ENCODE data around the gene OTUD3.

OTUD3 gene

GRCh38 chr1:19946331-19946751 lies 64.1 kb downstream of the OTUD3 start:
- no peak overlapping the region for H3K4me3 ChIP-seq (ENCODE audit: low read depth, low read length)

- H3K4me3 ChIP-seq (ENCODE audit: low read depth, low read length) = no peak overlapping the region
Observed at GRCh38 chr1:19946971-19947370, 64.8 kb downstream of the OTUD3 start.

GRCh38 chr1:19949016-19949415 lies 66.8 kb downstream of the OTUD3 start:
- no peak overlapping the region for H3K4me3 ChIP-seq (ENCODE audit: low read depth, low read length)

GRCh38 chr1:19954059-19954458 lies 71.9 kb downstream of the OTUD3 start:
- H3K4me3 ChIP-seq (ENCODE audit: low read depth, low read length) = no peak overlapping the region

DNA sequence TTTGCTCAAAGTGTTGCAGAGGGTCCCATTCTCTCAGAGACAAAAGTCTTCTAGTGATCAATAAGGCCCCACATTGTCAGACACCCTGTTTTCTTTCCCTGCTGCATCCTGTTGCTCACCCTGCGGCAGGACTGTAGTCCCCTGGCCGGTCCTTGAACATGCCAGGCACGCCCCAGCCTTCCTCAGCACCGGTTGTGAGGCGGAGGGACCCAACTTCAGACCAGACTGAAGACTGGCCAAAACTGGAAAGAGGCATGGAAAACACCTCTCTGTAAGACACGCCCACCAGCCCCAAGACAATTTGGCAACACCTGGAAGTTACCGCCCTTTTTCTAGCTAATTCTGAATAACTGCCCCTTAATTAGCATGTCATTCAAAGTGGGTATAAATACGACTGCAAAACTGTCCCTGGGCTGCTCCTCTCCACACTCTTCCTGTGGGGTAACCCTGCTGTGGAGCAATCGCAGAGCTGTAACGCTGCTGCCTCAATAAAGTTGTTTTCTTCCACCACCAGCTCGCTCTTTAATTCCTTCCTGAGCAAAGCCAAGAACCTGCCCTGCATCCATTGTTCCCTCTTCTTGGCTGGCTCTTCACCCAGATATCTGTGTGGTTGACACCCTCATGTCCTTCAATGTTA lies 73.5 kb downstream of the OTUD3 start:
- no peak overlapping the region for H3K4me3 ChIP-seq (ENCODE audit: low read depth, low read length)

DNA sequence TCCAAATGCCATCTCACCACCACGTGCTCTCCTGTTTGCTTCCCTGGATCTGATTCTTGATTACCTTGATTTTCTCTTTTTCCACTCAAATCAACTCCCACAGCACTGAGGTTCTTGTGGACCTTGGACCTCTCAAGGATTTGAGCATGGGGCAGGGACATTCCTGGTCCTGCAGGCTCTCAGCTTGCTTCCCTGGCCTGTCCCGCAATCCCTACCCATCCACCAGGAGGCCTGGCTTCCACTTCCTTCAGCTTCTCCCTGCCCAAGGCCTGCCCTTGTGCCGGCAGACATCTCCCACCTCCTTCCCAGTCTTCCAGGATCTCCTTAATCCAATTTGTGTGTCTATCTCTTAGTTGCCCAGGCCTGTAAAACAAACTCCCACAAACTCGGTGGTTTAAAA lies 75.6 kb downstream of the OTUD3 start:
- H3K4me3 ChIP-seq (ENCODE audit: low read depth, low read length) = no peak overlapping the region

- no peak overlapping the region for H3K4me3 ChIP-seq (ENCODE audit: low read depth, low read length)
Observed at GRCh38 chr1:19960591-19960990, 78.4 kb downstream of the OTUD3 start.
